GM12878 (cell line): ENCODE data around the gene PREX1.

ENCODE experiments used
- ATF2 ChIP-seq: IDR thresholded peaks from 2 replicates; pipeline ENCODE4 v1.6.1; 2012; ENCODE audit warnings: low read length, inconsistent platforms
- CTCF ChIP-seq, 3 experiments: IDR thresholded peaks in 2 of 3; conservative IDR thresholded peaks in 1 of 3; 2 replicates each; pipeline ENCODE4 v1.5.1; 2011; ENCODE audit warnings: low read depth in 3 of 3, low read length in 3 of 3, mild to moderate bottlenecking in 3 of 3, control low read depth in 2 of 3, moderate library complexity in 2 of 3, inconsistent platforms in 1 of 3, mixed read lengths in 1 of 3; ENCODE audit not compliant: control insufficient read depth in 2 of 3, insufficient read depth in 1 of 3; ENCODE audit errors: extremely low read depth in 1 of 3
- E2F8 ChIP-seq: fragments of 450-650 bp; IDR thresholded peaks from 2 replicates; pipeline ENCODE4 v1.6.1; 2018; ENCODE audit warnings: mild to moderate bottlenecking, low read depth, moderate library complexity; ENCODE audit not compliant: partially characterized antibody
- EZH2 ChIP-seq: IDR thresholded peaks from 2 replicates; pipeline ENCODE4 v1.6.1; 2012; ENCODE audit warnings: low read depth, mild to moderate bottlenecking, control low read depth, inconsistent platforms, low read length, borderline replicate concordance; ENCODE audit not compliant: control insufficient read depth
- GABPA ChIP-seq: IDR thresholded peaks from 2 replicates; pipeline ENCODE4 v1.6.1; 2014; ENCODE audit warnings: antibody characterized with exemption, low read depth, mild to moderate bottlenecking, inconsistent platforms
- IKZF1 ChIP-seq: fragments of 450-650 bp; conservative IDR thresholded peaks from 2 replicates; pipeline ENCODE4 v1.6.1; 2017; ENCODE audit warnings: antibody characterized with exemption, mild to moderate bottlenecking
- NRF1 ChIP-seq: conservative IDR thresholded peaks from 2 replicates; pipeline ENCODE4 v1.6.1; 2011; ENCODE audit warnings: mild to moderate bottlenecking, low read depth, low read length, improper control_type of control experiment
- POLR2A ChIP-seq: IDR thresholded peaks from 2 replicates; pipeline ENCODE4 v1.6.1; 2011; ENCODE audit warnings: low read depth, mild to moderate bottlenecking, low read length
- POLR2AphosphoS5 ChIP-seq: IDR thresholded peaks from 2 replicates; pipeline ENCODE4 v1.6.1; 2011; ENCODE audit warnings: mild to moderate bottlenecking, low read length, inconsistent platforms
- SMC3 ChIP-seq: IDR thresholded peaks from 2 replicates; pipeline ENCODE4 v1.6.1; 2011; ENCODE audit warnings: low read length, improper control_type of control experiment, borderline replicate concordance
- YY1 ChIP-seq: IDR thresholded peaks from 2 replicates; pipeline ENCODE4 v1.6.1; 2011; ENCODE audit warnings: low read depth, mild to moderate bottlenecking, low read length
- ZNF24 ChIP-seq: fragments of 450-650 bp; IDR thresholded peaks from 2 replicates; pipeline ENCODE4 v1.6.1; 2017; ENCODE audit warnings: antibody characterized with exemption, mild to moderate bottlenecking
- ZNF274 ChIP-seq: IDR thresholded peaks from one replicate; pipeline ENCODE4 v1.8.0; 2011; ENCODE audit not compliant: insufficient read length, insufficient read depth

DNA sequence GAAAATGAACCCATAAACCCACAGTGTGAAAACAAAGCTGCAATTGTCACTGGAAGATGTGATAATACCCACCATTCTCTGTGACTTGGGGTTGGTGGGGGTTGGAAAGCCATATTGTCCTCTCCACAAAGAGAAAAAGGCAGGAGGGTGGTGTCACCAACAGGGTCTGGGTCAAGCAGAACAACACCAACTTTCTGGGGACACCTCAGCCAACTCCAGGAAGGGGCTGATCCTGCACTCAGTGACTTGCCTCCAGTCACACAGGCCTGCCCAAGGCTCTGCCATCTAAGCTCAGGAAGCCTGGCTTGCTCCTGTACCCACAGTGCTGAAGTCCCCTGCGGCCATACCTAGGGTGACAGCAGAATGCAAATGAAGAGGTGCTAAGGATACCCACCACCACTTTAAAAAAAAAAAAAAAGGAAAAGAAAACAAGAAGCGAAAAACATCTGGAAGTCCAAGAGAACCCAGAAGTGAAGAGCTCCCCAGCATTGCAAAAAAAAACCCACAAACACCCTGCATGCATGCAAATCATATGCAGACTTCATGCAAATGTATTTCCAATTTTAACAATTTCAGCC, 110.6 kb downstream of the PREX1 start:
- TF ChIP-seq GABPA (no peak), POLR2AphosphoS5 (no peak), NRF1 (no peak), YY1 (no peak), ZNF24 (no peak), ZNF274 (no peak), CTCF (IDR thresholded peaks at IDR 0.05 in 2 of 3, conservative IDR thresholded peaks at IDR 0.05 in 1 of 3; ENCODE audit: control insufficient read depth in 2 of 3, extremely low read depth in 1 of 3, insufficient read depth in 1 of 3, low read depth in 3 of 3, low read length in 3 of 3) (no peak), E2F8 (no peak), POLR2A (0 out of 2 replicates have a peak, but pooled peaks have one; percentile 27), SMC3 (no peak), IKZF1 (no peak), ATF2 (0 out of 2 replicates have a peak, but pooled peaks have one; percentile 25), EZH2 (no peak)
